Measurements from ENCODE around the gene IQSEC1.

IQSEC1 gene

DNA sequence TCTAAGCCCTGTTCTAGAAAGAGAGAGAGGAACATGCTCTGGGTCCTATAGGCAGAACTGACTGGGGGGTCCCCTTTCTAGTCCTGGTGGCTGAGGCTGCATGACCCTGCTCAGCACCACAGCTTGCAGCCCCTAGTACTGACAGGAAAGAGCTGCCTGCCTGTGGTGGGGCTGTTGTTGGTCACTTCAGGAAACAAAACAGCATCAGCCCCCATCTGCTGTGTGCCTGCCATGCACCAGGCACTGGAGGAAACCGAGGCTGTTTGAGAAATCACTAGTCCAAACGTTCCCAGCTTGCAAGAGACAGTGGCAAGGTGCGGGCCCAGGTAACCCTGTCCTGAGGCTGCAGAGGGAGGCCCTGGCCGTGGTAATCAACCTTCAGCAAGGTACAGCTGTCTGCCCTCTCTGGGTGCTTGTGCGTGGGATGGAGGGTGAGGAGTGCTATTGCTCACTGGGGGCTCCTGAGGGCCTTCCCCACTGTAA lies 90.6 kb downstream of the IQSEC1 start:
- H2AFZ ChIP-seq (ENCODE audit: low read depth, low read length, severe bottlenecking), result no peak overlapping the region
- no peak overlapping the region for H3K9ac ChIP-seq (ENCODE audit: low read length)
- H4K20me1 ChIP-seq (ENCODE audit: low read depth, low read length), result no peaks in the 10 kb centered on the region
- H3K79me2 ChIP-seq (ENCODE audit: insufficient read depth, low read length), result no peaks in the 10 kb centered on the region
- TF ChIP-seq EZH2phosphoT487 (conservative IDR thresholded peaks at IDR 0.05; ENCODE audit: low read length) (no peak), CTCF (IDR thresholded peaks at IDR 0.05; ENCODE audit: insufficient read depth, low read length, poor library complexity, severe bottlenecking) (no peak)
- H3K27me3 ChIP-seq (ENCODE audit: low read length), result no peaks in the 10 kb centered on the region
- no peak overlapping the region for H3K4me3 ChIP-seq (ENCODE audit: insufficient read depth, low read length, poor library complexity, severe bottlenecking)
- no peaks in the 10 kb centered on the region for H3K9me2 ChIP-seq (replicated peaks; ENCODE audit: insufficient read depth, low read length)
- H3K9me3 ChIP-seq (ENCODE audit: insufficient read depth, low read length), result no peaks in the 10 kb centered on the region
- no peak overlapping the region for H3K27ac ChIP-seq (ENCODE audit: low read depth, low read length)
- H3K4me2 ChIP-seq (ENCODE audit: low read depth, low read length, poor library complexity, severe bottlenecking), result no peak overlapping the region
- H3K36me3 ChIP-seq (ENCODE audit: low read length), result no peaks in the 10 kb centered on the region
- H3F3A ChIP-seq (ENCODE audit: insufficient read depth), result no peaks in the 10 kb centered on the region

GRCh38 chr3:12981306-12982275 lies 91.6 kb downstream of the IQSEC1 start:
- Histone ChIP-seq H4K20me1 (ENCODE audit: low read depth, low read length) (no peaks in the 10 kb centered on the region), H3K4me3 (ENCODE audit: insufficient read depth, low read length, poor library complexity, severe bottlenecking) (no peak overlapping the region), H3K4me2 (ENCODE audit: low read depth, low read length, poor library complexity, severe bottlenecking) (no peak overlapping the region), H3K9ac (ENCODE audit: low read length) (no peak overlapping the region), H3K9me2 (replicated peaks; ENCODE audit: insufficient read depth, low read length) (no peaks in the 10 kb centered on the region), H3K36me3 (ENCODE audit: low read length) (no peaks in the 10 kb centered on the region), H2AFZ (ENCODE audit: low read depth, low read length, severe bottlenecking) (no peak overlapping the region), H3K79me2 (ENCODE audit: insufficient read depth, low read length) (no peaks in the 10 kb centered on the region), H3K9me3 (ENCODE audit: insufficient read depth, low read length) (no peaks in the 10 kb centered on the region), H3K27me3 (ENCODE audit: low read length) (no peaks in the 10 kb centered on the region), H3F3A (ENCODE audit: insufficient read depth) (no peaks in the 10 kb centered on the region), H3K27ac (ENCODE audit: low read depth, low read length) (no peak overlapping the region)
- TF ChIP-seq EZH2phosphoT487 (conservative IDR thresholded peaks at IDR 0.05; ENCODE audit: low read length), result no peak
- TF ChIP-seq CTCF (IDR thresholded peaks at IDR 0.05; ENCODE audit: insufficient read depth, low read length, poor library complexity, severe bottlenecking), result no peak

GRCh38 chr3:12980596-12981290 lies 92.5 kb downstream of the IQSEC1 start:
- TF ChIP-seq CTCF (IDR thresholded peaks at IDR 0.05; ENCODE audit: insufficient read depth, low read length, poor library complexity, severe bottlenecking) (no peak), EZH2phosphoT487 (conservative IDR thresholded peaks at IDR 0.05; ENCODE audit: low read length) (no peak)
- H2AFZ ChIP-seq (ENCODE audit: low read depth, low read length, severe bottlenecking), result no peak overlapping the region
- no peaks in the 10 kb centered on the region for H3K27me3 ChIP-seq (ENCODE audit: low read length)
- H3K79me2 ChIP-seq (ENCODE audit: insufficient read depth, low read length), result no peaks in the 10 kb centered on the region
- H3K9ac ChIP-seq (ENCODE audit: low read length), result no peak overlapping the region
- H3K4me2 ChIP-seq (ENCODE audit: low read depth, low read length, poor library complexity, severe bottlenecking), result no peak overlapping the region
- H3K9me3 ChIP-seq (ENCODE audit: insufficient read depth, low read length), result no peaks in the 10 kb centered on the region
- H3K36me3 ChIP-seq (ENCODE audit: low read length), result no peaks in the 10 kb centered on the region
- no peak overlapping the region for H3K4me3 ChIP-seq (ENCODE audit: insufficient read depth, low read length, poor library complexity, severe bottlenecking)
- no peaks in the 10 kb centered on the region for H3K9me2 ChIP-seq (replicated peaks; ENCODE audit: insufficient read depth, low read length)
- H3F3A ChIP-seq (ENCODE audit: insufficient read depth), result no peaks in the 10 kb centered on the region
- H3K27ac ChIP-seq (ENCODE audit: low read depth, low read length), result no peak overlapping the region
- H4K20me1 ChIP-seq (ENCODE audit: low read depth, low read length), result no peaks in the 10 kb centered on the region
